WI38 (cell line): ENCODE data around the gene DCP2.

Experiments used
- H3K4me3 ChIP-seq: 2 replicates; pipeline ENCODE4 v1.5.1; 2011; ENCODE audit warnings: low read depth, mild to moderate bottlenecking, control low read depth, low read length
- TF ChIP-seq, protein P1 (sequence below): IDR thresholded peaks from 2 replicates; pipeline ENCODE4 v1.5.1; 2012; ENCODE audit warnings: low read depth, mild to moderate bottlenecking, control low read depth, low read length

The DCP2 gene

DNA sequence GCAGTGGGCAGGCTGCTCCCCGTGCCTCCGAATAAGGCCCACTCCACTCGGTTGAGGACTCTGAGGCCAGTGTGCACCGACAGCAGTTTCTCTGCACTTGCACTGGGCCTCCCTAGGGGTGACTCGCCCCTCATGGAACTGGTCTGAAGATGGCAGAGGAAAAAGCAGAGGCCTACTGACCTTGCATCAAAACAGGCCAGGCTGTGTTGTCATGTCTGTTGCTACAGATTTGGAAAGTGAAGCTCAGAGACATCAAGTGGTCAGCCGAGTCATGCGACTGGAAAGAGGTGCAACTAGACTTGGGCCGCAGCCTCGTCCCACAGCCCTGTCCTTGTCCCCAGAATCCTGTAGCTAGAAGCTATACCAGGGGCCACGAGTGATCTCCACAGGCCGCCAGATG is 78.3 kb downstream of the DCP2 start:
- TF ChIP-seq, protein P1, sequence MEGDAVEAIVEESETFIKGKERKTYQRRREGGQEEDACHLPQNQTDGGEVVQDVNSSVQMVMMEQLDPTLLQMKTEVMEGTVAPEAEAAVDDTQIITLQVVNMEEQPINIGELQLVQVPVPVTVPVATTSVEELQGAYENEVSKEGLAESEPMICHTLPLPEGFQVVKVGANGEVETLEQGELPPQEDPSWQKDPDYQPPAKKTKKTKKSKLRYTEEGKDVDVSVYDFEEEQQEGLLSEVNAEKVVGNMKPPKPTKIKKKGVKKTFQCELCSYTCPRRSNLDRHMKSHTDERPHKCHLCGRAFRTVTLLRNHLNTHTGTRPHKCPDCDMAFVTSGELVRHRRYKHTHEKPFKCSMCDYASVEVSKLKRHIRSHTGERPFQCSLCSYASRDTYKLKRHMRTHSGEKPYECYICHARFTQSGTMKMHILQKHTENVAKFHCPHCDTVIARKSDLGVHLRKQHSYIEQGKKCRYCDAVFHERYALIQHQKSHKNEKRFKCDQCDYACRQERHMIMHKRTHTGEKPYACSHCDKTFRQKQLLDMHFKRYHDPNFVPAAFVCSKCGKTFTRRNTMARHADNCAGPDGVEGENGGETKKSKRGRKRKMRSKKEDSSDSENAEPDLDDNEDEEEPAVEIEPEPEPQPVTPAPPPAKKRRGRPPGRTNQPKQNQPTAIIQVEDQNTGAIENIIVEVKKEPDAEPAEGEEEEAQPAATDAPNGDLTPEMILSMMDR, result no peak
- H3K4me3 ChIP-seq, result no peak overlapping the region

DNA sequence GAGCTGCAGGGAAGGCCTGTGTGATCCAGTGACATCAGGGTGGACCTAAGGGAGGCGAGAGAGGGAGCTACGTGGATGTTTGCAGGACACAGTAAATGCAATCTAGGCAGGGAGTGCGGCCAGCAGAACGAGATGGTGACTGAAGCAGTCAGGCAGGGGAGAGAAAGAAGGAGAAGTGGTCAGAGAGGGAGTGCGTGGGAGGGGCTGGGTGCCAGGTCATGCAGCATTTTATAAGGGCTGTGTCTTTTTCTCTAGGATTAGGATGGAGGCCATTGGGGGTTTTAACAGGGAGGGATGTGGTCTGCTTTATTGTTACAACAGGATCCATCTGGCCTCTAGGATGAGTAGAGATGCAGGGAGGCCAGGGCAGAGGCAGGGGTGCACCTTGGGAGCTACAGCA is 80.4 kb downstream of the DCP2 start:
- TF ChIP-seq, protein P1, result no peak
- H3K4me3 ChIP-seq, result no peak overlapping the region

DNA sequence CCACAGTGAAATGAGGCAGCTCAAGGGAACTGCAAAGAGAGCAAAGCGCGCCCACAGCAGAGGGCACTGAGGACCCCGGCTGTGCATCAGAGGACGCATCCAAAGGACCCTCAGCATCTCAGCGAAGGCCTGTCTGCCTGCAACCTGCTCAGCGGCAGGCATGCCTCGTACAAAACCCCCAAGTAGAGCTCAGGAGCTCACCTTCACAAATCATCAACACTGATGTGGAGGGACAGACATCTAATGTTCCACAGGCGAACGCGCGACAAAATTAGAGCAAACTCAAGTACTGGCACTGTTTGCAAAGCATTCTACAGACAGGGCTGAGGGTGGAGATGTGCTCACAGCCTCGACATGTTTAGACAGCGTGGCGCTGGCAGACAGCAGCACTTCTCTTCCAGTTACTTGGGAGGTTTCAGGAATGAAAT is 81.0 kb downstream of the DCP2 start:
- TF ChIP-seq, protein P1, result no peak
- H3K4me3 ChIP-seq, result no peak overlapping the region

DNA sequence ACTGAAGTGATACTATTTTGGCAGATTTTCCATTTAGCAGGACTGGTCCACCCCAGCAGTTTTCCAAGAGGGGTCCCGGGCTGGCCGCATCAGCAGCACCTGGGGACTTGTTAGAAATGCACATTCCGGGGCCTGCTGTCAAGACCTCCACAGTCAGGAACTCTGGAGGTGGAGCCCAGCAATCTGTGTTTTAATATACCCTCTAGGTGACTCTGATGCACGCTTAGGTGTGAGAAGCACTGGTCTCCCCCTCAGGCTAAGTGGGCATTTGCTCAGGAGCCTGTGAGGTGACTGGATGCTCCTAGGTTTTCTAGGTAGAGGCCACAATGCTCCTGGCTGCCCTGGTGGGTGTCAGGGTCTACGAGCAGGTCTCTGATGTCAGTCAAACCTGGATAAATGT is 81.7 kb downstream of the DCP2 start:
- TF ChIP-seq, protein P1, result no peak
- H3K4me3 ChIP-seq, result no peak overlapping the region

DNA sequence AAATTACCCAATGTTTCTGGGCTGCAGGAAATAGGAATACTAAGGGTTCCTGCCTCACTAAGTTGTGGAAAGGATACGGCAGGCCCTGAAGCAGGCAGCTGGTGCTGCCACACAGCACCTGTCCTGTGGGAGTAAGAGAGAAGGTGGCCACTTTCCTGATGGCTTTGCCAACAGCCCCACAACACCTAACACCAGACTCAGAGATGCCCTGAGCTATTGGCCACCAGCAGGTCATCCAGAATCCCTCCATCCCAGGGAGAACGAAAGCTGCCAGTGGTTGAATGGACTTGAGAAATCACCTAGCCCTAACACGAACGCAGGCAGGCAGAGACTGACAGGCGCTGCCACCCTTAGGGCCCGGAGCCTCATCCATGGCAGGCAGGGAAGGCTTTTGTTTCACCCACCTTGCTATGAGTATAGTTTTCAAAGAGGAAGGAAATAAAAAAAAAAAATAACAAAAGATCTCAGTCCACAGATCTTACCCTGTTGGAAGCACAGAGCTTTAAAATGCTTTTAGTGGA is 82.2 kb downstream of the DCP2 start:
- no peak overlapping the region for H3K4me3 ChIP-seq
- TF ChIP-seq, protein P1, result no peak

DNA sequence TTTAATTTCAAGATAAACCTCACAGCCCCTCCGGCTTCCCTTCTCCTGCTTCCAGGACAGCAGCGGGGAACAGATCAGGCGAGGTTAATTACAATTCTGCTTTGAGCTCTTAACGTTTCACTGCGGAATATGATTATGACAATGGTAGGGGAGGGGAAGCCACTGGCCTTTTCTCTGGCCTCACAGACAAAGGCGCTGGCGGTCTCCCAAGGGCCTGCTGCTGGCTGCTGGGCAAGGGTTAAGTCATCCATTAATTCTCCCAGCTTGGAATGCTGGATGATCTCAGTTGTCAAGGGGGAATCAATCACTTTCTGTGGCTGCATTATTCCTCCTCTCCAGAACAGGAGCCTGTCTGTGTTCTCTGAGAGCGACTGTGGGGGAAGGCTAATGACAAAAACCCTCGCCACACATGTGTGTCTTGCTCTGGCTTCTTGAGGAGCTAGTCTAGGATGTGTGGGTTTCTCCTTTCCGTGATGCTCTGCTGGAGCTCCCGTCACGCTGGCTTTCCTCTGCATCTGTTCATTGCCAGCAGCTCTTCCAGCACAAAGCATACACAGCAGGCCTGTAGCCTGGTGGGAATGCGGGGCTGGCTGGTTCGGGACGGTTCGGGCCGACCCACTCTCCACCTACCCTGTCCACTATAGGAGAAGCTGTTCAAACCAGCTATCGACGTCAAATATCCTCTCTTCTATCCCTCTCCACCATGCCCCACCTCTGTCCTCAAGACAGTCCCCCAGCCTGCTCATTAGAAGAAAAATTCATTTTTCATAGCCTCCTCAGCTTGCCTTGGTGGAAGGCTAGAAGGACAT is 82.8 kb downstream of the DCP2 start:
- no peak overlapping the region for H3K4me3 ChIP-seq
- TF ChIP-seq, protein P1, result no peak

DNA sequence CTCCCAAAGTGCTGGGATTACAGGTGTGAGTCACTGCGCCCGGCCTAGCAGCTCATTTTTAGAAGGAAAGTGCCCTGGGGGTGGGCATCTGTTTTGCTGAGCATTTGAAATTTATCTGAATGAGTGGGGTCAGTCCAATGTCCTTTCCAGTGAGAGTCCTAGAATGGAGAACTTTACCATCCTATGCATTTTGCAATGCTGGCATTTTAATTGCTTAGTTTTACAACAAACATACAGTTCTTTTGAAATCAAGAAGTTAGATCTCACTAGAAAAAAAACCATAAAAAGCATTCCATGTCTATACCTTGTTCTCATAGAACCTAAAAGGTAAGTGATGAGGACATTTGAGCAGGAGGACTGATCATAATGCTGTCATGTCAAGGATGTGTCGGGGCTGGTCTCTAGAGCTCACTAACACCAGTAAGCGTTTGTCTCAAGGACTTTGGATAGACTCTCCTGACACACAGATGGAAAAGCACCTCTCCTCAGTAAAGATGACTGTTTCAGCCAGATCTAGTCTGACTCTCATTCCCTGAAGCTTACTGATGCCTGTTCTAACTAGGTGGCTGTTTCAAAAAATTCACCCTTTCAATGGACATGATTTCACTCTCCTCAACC is 83.9 kb downstream of the DCP2 start:
- H3K4me3 ChIP-seq, result no peak overlapping the region

More for the DNA sequence above, 83.9 kb downstream of the DCP2 start:
- TF ChIP-seq, protein P1, result no peak
